ENCODE results near the gene CHRNB1. TPM values are rescaled to one million over a fixed set of nuclear protein-coding genes. Genes with fewer than 3 reads are reported as not detected.

The CHRNB1 gene
- total and polyA plus RNA-seq, 10 of the 15 experiments (the other 5 are each of a cell fraction or from before 2014, with no cell fraction given), result 5.8 to 14.8 (median 11.3) TPM

DNA sequence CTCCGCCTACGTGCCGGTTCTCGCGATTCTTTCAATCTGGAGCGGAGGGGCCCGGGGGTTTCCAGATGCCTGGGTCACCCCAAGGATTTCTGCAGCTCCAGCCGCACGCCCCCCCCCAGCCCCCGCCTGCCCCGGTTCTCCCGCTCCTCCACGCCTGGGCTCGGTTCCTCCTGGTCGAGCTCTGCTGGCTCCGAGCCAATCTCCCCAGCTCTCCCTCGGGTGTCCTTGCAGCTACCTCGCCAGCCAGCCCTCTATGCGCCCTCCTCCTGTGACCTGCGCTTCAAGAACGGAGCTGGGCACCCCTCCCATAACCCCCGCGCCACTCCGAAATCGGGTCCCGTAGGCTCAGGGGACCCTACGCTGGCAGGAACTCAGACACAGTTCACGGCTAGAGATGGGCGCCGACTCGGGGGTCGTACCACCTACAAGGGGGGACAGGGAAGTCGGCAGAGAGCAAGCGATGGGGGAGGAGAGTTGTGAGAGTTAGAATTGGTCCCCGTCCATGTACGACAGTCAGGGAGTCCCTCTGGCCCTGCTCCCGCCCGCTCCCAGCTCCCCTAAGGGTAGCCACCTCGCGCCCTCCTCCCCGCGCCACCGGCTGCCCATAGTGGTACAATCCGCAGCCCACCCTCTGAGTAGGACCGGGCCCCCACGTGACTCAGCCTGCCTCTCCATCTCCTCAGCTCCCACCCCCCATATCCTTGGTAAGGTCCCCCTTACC is 4.6 kb upstream of the CHRNB1 start:
- Histone ChIP-seq H3K9ac (ENCODE audit: control insufficient read depth, insufficient read depth, low read length) (peak overlapping the region; percentile 77), H3K79me2 (ENCODE audit: control insufficient read depth, insufficient read depth, low read length) (peaks cover 6% of the 10 kb centered on the region), H3K27me3 (replicated peaks in 1 of 2; ENCODE audit: control insufficient read depth in 2 of 2, insufficient read depth in 2 of 2, low read length in 1 of 2) (peaks cover 0 to 4% of the 10 kb centered on the region in 2 experiments; a peak in 2 of 4 replicates), H3K4me2 (ENCODE audit: control insufficient read depth, insufficient read depth) (peak overlapping the region; percentile 91), H3K36me3 (ENCODE audit: control insufficient read depth in 2 of 2, insufficient read depth in 2 of 2, low read length in 1 of 2) (no peaks in the 10 kb centered on the region), H3K27ac (ENCODE audit: control insufficient read depth, insufficient read depth) (peak overlapping the region; percentile 46; the same call in 1 of the 2 replicates), H3K4me1 (ENCODE audit: control insufficient read depth, insufficient read depth, low read length) (peaks cover 33% of the 10 kb centered on the region), H2AFZ (ENCODE audit: control insufficient read depth, low read depth, low read length) (peak overlapping the region; percentile 82), H4K20me1 (ENCODE audit: control insufficient read depth, insufficient read depth) (no peaks in the 10 kb centered on the region), H3K9me3 (replicated peaks; ENCODE audit: control insufficient read depth, insufficient read depth, low read length) (no peaks in the 10 kb centered on the region), H3K4me3 (peak overlapping the region; percentile 97)
- SMC1A ChIA-PET (ENCODE audit: uncharacterized antibody, unreplicated experiment), result interaction anchor here (0.9 to 1.9 kb wide), 8 partner anchors 12 to 119 kb away, joined by 3 to 8 read pairs (median 4); partner anchors contain the start of genes SLC35G6, TNFSF13 and ZBTB4
- 1% methylated on average over 33 of the region's 46 CpGs for WGBS (ENCODE audit: insufficient coverage, insufficient replicate concordance, low lambda C conversion rate, missing lambda C conversion rate)
- no TSS peak for BruUV-seq (replicated peaks)
- POLR2A ChIA-PET, result interaction anchor here (0.7 to 8.2 kb wide), 12 partner anchors 8 to 144 kb away, joined by 3 to 63 read pairs (median 4); partner anchors contain the start of genes POLR2A, SENP3, SLC35G6 and TMEM256
- CTCF ChIA-PET, result interaction anchor here (0.7 to 2.8 kb wide), 8 partner anchors 14 to 247 kb away, joined by 3 to 20 read pairs (median 3); partner anchors contain the start of genes NEURL4, SAT2, SENP3 and TP53
- in situ Hi-C loops (cut with MboI), result no loop called here
- ATAC-seq, result peak; percentile 9
- intact Hi-C loops (cut with micrococcal nuclease; ENCODE audit: unreplicated experiment), result no loop called here
- RAD21 ChIA-PET (ENCODE audit: unreplicated experiment), result interaction anchor here (0.7 to 2.5 kb wide), 9 partner anchors 15 to 120 kb away, joined by 3 to 12 read pairs (median 3); partner anchors contain the start of genes SENP3, TMEM95 and ZBTB4
- FAIRE-seq, result peak; percentile 68
- DNase-seq (ENCODE audit: low read depth, low spot score), result no peak
- TF ChIP-seq, protein P1, sequence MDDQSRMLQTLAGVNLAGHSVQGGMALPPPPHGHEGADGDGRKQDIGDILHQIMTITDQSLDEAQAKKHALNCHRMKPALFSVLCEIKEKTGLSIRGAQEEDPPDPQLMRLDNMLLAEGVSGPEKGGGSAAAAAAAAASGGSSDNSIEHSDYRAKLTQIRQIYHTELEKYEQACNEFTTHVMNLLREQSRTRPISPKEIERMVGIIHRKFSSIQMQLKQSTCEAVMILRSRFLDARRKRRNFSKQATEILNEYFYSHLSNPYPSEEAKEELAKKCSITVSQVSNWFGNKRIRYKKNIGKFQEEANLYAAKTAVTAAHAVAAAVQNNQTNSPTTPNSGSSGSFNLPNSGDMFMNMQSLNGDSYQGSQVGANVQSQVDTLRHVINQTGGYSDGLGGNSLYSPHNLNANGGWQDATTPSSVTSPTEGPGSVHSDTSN (IDR thresholded peaks at IDR 0.05; ENCODE audit: insufficient replicate concordance, low read depth, low read length), result no peak
- TF ChIP-seq JUNB (IDR thresholded peaks at IDR 0.05) (no peak), GATAD2B (conservative IDR thresholded peaks at IDR 0.05; ENCODE audit: low read depth) (no peak), NFIC (IDR thresholded peaks at IDR 0.05; ENCODE audit: low read depth, low read length) (no peak), MTA2 (IDR thresholded peaks at IDR 0.05; ENCODE audit: low read depth) (no peak), ESRRA (IDR thresholded peaks at IDR 0.05; ENCODE audit: low read length) (no peak), DPF2 (IDR thresholded peaks at IDR 0.05) (0 out of 2 replicates have a peak, but pooled peaks have one; percentile 70), MXI1 (IDR thresholded peaks at IDR 0.05; ENCODE audit: low read depth, low read length) (peak; percentile 48; the same call in 1 of the 2 replicates), NR2F1 (conservative IDR thresholded peaks at IDR 0.05) (no peak), ZSCAN29 (IDR thresholded peaks at IDR 0.05) (no peak), TCF3 (IDR thresholded peaks at IDR 0.05; ENCODE audit: borderline replicate concordance, insufficient read depth, low read depth, low read length) (no peak), RCOR1 (conservative IDR thresholded peaks at IDR 0.05; ENCODE audit: low read depth, low read length) (no peak), NFXL1 (IDR thresholded peaks at IDR 0.05; ENCODE audit: borderline replicate concordance) (no peak), SPI1 (IDR thresholded peaks at IDR 0.05; ENCODE audit: borderline replicate concordance, insufficient read depth, low read depth, low read length) (no peak), POLR2AphosphoS2 (IDR thresholded peaks at IDR 0.05; ENCODE audit: low read depth, low read length) (no peak), RFX5 (IDR thresholded peaks at IDR 0.05; ENCODE audit: low read depth, low read length) (no peak)
- TF ChIP-seq, protein P2, sequence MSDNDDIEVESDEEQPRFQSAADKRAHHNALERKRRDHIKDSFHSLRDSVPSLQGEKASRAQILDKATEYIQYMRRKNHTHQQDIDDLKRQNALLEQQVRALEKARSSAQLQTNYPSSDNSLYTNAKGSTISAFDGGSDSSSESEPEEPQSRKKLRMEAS (IDR thresholded peaks at IDR 0.05; ENCODE audit: low read depth, low read length), result no peak
- TF ChIP-seq, protein P3, sequence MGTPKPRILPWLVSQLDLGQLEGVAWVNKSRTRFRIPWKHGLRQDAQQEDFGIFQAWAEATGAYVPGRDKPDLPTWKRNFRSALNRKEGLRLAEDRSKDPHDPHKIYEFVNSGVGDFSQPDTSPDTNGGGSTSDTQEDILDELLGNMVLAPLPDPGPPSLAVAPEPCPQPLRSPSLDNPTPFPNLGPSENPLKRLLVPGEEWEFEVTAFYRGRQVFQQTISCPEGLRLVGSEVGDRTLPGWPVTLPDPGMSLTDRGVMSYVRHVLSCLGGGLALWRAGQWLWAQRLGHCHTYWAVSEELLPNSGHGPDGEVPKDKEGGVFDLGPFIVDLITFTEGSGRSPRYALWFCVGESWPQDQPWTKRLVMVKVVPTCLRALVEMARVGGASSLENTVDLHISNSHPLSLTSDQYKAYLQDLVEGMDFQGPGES (IDR thresholded peaks at IDR 0.05), result no peak
- TF ChIP-seq, protein P4, sequence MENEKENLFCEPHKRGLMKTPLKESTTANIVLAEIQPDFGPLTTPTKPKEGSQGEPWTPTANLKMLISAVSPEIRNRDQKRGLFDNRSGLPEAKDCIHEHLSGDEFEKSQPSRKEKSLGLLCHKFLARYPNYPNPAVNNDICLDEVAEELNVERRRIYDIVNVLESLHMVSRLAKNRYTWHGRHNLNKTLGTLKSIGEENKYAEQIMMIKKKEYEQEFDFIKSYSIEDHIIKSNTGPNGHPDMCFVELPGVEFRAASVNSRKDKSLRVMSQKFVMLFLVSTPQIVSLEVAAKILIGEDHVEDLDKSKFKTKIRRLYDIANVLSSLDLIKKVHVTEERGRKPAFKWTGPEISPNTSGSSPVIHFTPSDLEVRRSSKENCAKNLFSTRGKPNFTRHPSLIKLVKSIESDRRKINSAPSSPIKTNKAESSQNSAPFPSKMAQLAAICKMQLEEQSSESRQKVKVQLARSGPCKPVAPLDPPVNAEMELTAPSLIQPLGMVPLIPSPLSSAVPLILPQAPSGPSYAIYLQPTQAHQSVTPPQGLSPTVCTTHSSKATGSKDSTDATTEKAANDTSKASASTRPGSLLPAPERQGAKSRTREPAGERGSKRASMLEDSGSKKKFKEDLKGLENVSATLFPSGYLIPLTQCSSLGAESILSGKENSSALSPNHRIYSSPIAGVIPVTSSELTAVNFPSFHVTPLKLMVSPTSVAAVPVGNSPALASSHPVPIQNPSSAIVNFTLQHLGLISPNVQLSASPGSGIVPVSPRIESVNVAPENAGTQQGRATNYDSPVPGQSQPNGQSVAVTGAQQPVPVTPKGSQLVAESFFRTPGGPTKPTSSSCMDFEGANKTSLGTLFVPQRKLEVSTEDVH (IDR thresholded peaks at IDR 0.05; ENCODE audit: low read depth, partially characterized antibody), result no peak

All from GM12878 (cell line).